HG03378 (cell line): ENCODE data around the gene TENM3.

Experiments used
- ATAC-seq: cut with Tn5 transposase; IDR thresholded peaks from one replicate; pipeline ENCODE4 v1.9.1; 2021; ENCODE audit warnings: mild to moderate bottlenecking, moderate library complexity; ENCODE audit not compliant: unreplicated experiment

Gene TENM3

DNA sequence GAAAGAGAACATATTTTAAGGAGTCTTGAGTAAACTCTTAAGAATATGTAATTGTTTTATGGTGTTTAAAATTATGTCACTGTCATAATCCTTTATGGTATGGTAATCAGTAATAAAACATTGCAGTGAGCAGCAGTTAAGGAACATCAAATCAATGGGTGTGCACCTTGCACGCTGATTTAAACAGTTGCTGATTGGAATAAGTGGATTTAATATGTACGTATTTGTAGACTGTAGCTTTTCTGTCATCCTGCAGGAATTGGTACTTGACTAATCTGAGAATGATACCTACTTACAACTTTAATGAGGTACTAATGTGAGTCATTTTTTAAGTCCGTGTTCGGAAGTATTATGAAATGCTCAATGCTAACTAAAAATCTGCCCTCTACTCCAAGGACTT, 461.7 kb downstream of the TENM3 start:
- no peak for ATAC-seq

GRCh38 chr4:182705389-182705788, 462.2 kb downstream of the TENM3 start:
- no peak for ATAC-seq

DNA sequence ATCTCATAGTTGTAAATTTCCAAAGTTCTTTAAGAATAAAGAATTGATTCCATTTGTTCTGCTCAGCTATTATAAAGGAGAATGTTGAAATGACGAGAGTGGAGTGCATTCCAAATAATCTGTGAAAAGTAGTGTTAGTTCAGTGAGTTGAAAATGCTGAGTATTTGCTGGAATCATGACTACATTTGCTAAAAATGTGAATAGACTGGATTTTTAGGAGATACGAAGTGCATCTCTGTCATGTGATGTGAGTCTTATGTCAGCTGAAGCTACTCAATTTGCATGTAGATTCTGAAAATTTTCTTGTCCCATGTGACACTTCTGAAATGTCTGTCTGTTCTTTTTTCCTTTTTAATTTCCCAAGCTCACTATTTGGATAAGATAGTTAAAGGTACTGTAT, 468.0 kb downstream of the TENM3 start:
- no peak for ATAC-seq

- ATAC-seq, result no peak
Observed at GRCh38 chr4:182715548-182715947, 472.3 kb downstream of the TENM3 start.

DNA sequence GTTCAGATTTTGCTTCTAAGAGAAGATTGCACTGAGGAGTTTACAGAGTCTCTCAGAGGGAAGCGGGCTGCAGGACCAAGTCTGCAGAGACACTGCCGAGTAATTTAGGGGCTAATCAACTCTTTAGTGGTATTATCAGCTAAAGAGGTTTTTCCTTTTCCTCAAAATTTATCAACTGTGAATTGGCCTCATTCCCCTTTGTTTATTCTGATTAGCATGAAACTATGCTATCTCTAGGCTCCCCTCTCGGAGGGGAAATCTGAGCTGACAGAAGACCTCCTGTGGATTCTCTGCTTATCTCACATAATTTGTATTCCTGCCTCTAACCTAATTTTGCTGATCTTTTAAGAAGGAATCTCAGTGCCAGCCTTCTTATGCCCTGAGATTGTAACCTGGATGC, 473.0 kb downstream of the TENM3 start:
- no peak for ATAC-seq

DNA sequence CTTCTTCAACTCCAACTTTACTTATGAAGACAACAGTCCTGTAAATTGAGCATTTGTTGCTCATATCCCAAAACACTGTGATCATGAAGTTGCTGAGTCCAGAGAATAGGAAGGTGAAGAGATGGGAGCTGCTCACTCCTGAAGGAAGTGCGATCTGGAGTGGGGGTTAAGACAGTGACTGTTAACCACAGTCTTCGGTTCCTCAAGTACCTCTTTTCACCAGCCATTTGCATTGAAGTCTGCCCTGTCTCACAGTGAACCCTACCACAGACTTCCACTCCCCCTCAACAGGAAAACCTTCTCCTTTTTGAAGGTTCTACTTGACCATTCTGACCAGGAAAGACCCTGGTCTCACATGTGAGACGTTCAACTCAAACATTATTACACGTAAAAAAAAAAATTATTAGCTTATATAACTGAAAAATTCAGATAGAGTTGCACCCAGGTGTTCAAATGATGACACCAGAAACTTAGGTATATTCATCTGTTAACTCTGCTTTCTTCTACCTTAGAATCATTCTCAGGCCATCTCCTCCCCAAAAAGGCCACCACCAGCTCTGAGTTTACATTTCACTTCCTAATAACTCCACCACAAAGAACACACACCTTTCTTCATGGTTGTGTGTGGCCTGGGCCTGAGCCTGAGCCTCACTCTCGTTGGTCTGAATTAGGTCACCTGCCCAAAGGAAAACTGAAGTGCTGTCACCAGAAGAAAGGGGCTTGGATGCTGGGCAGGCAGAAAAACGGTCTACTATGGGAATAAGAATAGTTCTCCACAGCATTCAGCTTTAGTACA, 474.8 kb downstream of the TENM3 start:
- no peak for ATAC-seq

DNA sequence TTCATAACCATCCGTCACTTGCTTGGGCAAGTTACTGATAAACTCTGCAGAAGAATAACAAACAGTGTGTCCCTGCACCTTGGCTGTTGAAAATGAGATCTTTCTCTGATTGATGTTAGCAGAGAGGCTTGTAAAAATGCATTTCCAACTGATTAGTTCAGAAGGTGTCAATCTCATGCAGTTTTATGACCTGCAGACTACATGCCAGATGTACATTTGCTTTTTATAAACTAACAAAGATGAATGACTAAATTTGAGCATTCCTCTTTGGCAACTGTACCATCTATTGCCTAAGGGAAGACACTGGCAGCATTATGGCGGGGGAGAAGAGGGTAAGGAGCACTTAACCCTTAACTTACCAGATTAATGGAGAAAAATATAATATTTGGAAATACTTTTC, 481.2 kb downstream of the TENM3 start:
- no peak for ATAC-seq

DNA sequence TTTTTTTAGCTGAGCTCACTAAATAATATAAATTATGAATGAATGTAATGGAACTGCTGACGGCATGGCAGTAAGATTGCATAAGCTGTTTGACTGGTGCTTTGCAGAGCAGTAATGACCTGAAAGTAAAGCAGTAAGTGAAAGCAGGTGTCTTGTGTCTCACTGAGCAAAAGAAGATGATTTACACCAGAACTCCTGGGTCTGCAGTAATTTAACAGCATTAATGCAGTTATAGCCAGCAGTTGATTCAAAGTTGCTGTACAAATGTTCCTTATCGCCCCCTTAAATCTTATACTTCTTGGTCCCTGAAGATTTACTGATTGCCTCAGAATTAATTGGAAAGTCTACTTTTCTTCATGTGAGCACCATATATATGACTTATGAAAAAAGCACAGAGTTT, 486.3 kb downstream of the TENM3 start:
- ATAC-seq, result no peak

GRCh38 chr4:182730791-182731190, 487.6 kb downstream of the TENM3 start:
- ATAC-seq, result no peak

DNA sequence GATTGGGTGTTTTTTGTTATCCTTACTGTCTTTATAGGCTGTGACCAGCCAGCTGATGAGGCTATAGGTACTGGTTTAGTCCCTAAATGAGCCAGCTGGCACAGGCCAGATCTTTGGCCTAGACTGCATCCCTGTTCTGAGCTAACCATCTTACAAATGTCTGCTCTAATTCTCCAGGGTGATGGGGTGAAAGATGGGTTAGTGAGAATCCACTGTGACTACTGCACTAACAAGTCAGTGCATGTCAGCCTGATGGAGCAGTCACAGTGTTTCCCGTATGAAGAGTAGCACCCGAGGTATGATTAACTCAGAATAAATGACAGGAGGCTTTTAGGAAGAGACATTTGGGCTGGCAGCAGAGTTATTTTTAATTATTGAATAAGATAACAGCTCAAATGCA, 493.0 kb downstream of the TENM3 start:
- ATAC-seq, result no peak

GRCh38 chr4:182738283-182739047, 495.3 kb downstream of the TENM3 start:
- ATAC-seq, result no peak

DNA sequence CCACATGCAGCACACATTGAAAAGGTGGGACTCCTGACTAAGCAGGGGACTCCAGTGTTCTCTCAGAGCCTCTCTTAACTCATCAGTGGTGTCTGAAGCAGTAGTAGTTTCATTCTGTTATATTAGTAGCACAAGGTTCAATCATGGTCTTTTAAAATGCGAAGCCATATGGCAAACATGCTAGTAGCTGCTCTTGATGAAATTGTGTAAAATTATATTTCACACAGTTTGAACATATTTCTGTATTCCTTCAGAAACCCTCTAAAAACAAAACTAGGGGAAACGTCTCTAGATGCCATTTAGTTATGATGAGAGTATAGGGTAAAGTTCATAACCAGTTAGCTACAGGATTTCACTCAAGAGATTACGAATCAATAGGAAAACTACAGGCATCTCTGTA, 497.1 kb downstream of the TENM3 start:
- ATAC-seq, result no peak

GRCh38 chr4:182741054-182741453, 497.9 kb downstream of the TENM3 start:
- no peak for ATAC-seq

GRCh38 chr4:182741914-182742313, 498.7 kb downstream of the TENM3 start:
- no peak for ATAC-seq

DNA sequence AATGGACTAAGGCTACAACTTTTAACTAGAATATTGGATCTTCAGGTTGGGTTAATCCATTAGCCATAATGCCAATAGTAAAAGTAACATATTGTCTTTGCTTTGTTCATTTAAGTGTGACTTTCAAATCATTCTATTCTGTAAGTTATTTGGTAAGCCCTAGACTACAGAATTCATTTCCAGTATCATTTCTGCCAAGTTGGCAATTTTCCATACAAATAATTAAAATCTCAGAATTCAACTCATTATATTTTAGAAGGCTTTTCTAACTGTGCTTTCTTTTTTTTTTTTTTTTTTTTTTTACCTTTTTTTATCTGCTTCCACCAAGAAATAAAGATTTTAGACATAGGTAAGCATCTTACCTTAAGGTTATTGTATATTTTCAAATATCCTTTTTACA, 500.6 kb downstream of the TENM3 start:
- ATAC-seq, result no peak

DNA sequence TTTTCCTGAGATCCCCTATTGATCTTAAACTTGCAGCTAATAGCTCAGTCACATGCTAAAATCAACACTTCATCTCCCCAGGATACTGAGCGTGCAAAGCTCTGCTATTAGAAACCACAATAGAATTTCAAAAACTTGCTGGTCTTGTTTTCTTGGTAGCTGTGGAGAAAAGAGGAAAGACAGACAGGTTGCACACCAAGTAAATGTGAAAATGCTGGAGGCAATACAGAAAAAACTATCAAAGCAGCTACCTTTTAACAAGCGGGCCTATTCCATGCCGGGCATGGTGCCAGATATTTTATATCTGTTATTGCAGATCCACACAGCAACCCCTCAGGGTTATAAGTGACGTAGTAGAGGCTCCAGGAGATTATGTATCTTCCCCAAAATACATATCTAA, 502.0 kb downstream of the TENM3 start:
- ATAC-seq, result no peak

GRCh38 chr4:182746876-182747275, 503.7 kb downstream of the TENM3 start:
- ATAC-seq, result no peak

DNA sequence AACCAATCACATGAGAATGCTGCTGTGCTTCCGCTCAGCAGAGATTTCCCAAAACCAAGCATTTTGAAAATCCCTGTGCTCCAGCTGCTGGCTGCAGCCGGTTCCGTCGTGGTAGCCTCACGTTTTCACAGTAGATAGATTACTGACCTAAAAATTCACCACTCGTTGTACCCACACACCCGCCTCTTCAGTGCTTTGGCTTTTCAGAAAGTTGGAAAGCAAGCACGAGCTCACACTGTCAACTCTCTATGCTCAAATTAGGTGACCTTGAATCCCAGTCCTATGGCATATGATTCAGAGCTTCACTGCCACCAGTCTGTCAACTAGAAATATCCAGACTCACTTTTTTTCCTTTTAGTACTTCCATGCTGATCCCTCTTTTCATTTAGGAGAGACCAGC, 505.1 kb downstream of the TENM3 start:
- ATAC-seq, result no peak

GRCh38 chr4:182748949-182749348, 505.7 kb downstream of the TENM3 start:
- ATAC-seq, result no peak

GRCh38 chr4:182749667-182750167, 506.5 kb downstream of the TENM3 start:
- no peak for ATAC-seq

- ATAC-seq, result no peak
Observed at GRCh38 chr4:182752158-182752910, 509.1 kb downstream of the TENM3 start.
